PC-9 (cell line): ENCODE measurements around the gene PRICKLE3.

Experiments
- CTCF ChIP-seq: fragments of 200-600 bp; sonication (generic); conservative IDR thresholded peaks from 2 replicates; pipeline ENCODE4 v1.6.1; 2017; ENCODE audit warnings: mixed run types, antibody characterized with exemption, mild to moderate bottlenecking, moderate library complexity
- EZH2 ChIP-seq: fragments of 200-600 bp; sonication (generic); IDR thresholded peaks from 2 replicates; pipeline ENCODE4 v1.8.0; 2017; ENCODE audit warnings: antibody characterized with exemption, low read depth

GRCh38 chrX:49133759-49134158, 52.4 kb downstream of the PRICKLE3 start:
- no peak for TF ChIP-seq CTCF
- TF ChIP-seq EZH2, result no peak
